HepG2 (cell line): Measurements from ENCODE around the gene ZNF416. TPM values are rescaled to one million over a fixed set of nuclear protein-coding genes. Genes with fewer than 3 reads are reported as not detected.

Experiments
- AHR ChIP-seq: IDR thresholded peaks from 2 replicates; pipeline ENCODE4 v1.6.1; 2018; ENCODE audit warnings: missing genetic modification reagents, missing compliant biosample characterization
- ETV5 ChIP-seq: IDR thresholded peaks from 2 replicates; pipeline ENCODE4 v1.6.1; 2018; ENCODE audit warnings: missing biosample characterization, missing genetic modification reagents, inconsistent platforms, borderline replicate concordance
- FOXA3 ChIP-seq: IDR thresholded peaks from 2 replicates; pipeline ENCODE4 v1.6.1; 2016; ENCODE audit warnings: missing genetic modification reagents, missing compliant biosample characterization
- HMG20B ChIP-seq: conservative IDR thresholded peaks from 2 replicates; pipeline ENCODE4 v1.6.1; 2016; ENCODE audit warnings: missing genetic modification reagents, missing compliant biosample characterization
- MTF2 ChIP-seq: sonication (generic); formaldehyde crosslinking; IDR thresholded peaks from 2 replicates; pipeline ENCODE4 v1.5.0; 2020; ENCODE audit warnings: missing genetic modification reagents, borderline replicate concordance
- NAIF1 ChIP-seq: sonication (generic); formaldehyde crosslinking; IDR thresholded peaks from 2 replicates; pipeline ENCODE4 v1.5.0; 2020; ENCODE audit warnings: mild to moderate bottlenecking, missing genetic modification reagents, borderline replicate concordance
- PRDM10 ChIP-seq: sonication (generic); formaldehyde crosslinking; IDR thresholded peaks from 2 replicates; pipeline ENCODE4 v1.4.0; 2020; ENCODE audit warnings: low read depth, missing genetic modification reagents
- PREB ChIP-seq: sonication (generic); formaldehyde crosslinking; IDR thresholded peaks from 2 replicates; pipeline ENCODE4 v1.4.0; 2020; ENCODE audit warnings: missing genetic modification reagents
- SALL1 ChIP-seq: sonication (generic); formaldehyde crosslinking; IDR thresholded peaks from 2 replicates; pipeline ENCODE4 v1.8.0; 2022; ENCODE audit warnings: mild to moderate bottlenecking, missing genetic modification reagents
- SMAD9 ChIP-seq: sonication (generic); formaldehyde crosslinking; IDR thresholded peaks from 2 replicates; pipeline ENCODE4 v1.5.1; 2020; ENCODE audit warnings: mild to moderate bottlenecking, missing genetic modification reagents
- SMYD3 ChIP-seq: sonication (generic); formaldehyde crosslinking; IDR thresholded peaks from 2 replicates; pipeline ENCODE4 v1.8.1; 2023; ENCODE audit warnings: mild to moderate bottlenecking, missing genetic modification reagents
- TEAD3 ChIP-seq: optimal IDR thresholded peaks from 2 replicates; pipeline ENCODE3; 2016; ENCODE audit warnings: borderline replicate concordance
- TRIM22 ChIP-seq: fragments of 450-650 bp; IDR thresholded peaks from 2 replicates; pipeline ENCODE4 v1.6.1; 2017
- YY1 ChIP-seq: IDR thresholded peaks from 2 replicates; pipeline ENCODE4 v1.6.1; 2011; ENCODE audit warnings: low read length, low read depth, moderate library complexity, mild to moderate bottlenecking; ENCODE audit not compliant: insufficient read depth, insufficient replicate concordance
- ZFP36L1 ChIP-seq: sonication (generic); formaldehyde crosslinking; IDR thresholded peaks from 2 replicates; pipeline ENCODE4 v1.8.0; 2022; ENCODE audit warnings: mild to moderate bottlenecking, missing genetic modification reagents, moderate library complexity
- ZNF136 ChIP-seq: sonication (generic); formaldehyde crosslinking; IDR thresholded peaks from 2 replicates; pipeline ENCODE4 v1.8.1; 2022; ENCODE audit warnings: low read depth, mild to moderate bottlenecking, moderate library complexity, missing genetic modification reagents
- ZNF235 ChIP-seq: sonication (generic); formaldehyde crosslinking; IDR thresholded peaks from 2 replicates; pipeline ENCODE4 v1.8.1; 2023; ENCODE audit warnings: mild to moderate bottlenecking, missing genetic modification reagents, borderline replicate concordance
- ZNF3 ChIP-seq: IDR thresholded peaks from 2 replicates; pipeline ENCODE4 v1.7.0; 2017; ENCODE audit warnings: inconsistent platforms
- ZNF333 ChIP-seq: sonication (generic); formaldehyde crosslinking; IDR thresholded peaks from 2 replicates; pipeline ENCODE4 v1.4.0; 2020; ENCODE audit warnings: mild to moderate bottlenecking, missing genetic modification reagents, borderline replicate concordance
- ZNF503 ChIP-seq: sonication (generic); formaldehyde crosslinking; IDR thresholded peaks from 2 replicates; pipeline ENCODE4 v1.4.0; 2020; ENCODE audit warnings: missing genetic modification reagents
- ZNF543 ChIP-seq: sonication (generic); formaldehyde crosslinking; IDR thresholded peaks from 2 replicates; pipeline ENCODE4 v1.4.0; 2020; ENCODE audit warnings: mild to moderate bottlenecking, missing genetic modification reagents
- ZNF782 ChIP-seq: sonication (generic); formaldehyde crosslinking; IDR thresholded peaks from 2 replicates; pipeline ENCODE4 v1.4.0; 2020; ENCODE audit warnings: missing genetic modification reagents, mild to moderate bottlenecking, borderline replicate concordance
- ZNF850 ChIP-seq: sonication (generic); formaldehyde crosslinking; conservative IDR thresholded peaks from 2 replicates; pipeline ENCODE4 v1.9.0; 2021; ENCODE audit warnings: mild to moderate bottlenecking, missing genetic modification reagents
- polyA plus RNA-seq, 8 experiments: library from polyadenylated mRNA; depleted of rRNA in 3 of 8; stranded (reverse) in 7 of 8; unstranded in 1 of 8; fragments of >200 nt; fragmentation: Illumina TruSeq in 4 of 8; extraction: Trizol in 4 of 8; gene quantifications; 2 replicates each; pipeline versions ENCODE4 v1.2.1 to v1.2.3, GENCODE V29; 2011 to 2016; ENCODE audit warnings: low read depth in 4 of 8, missing spikeins in 1 of 8, mixed read lengths in 1 of 8; ENCODE audit not compliant: insufficient read depth in 1 of 8
- total RNA-seq, 5 experiments: library from RNA; depleted of rRNA; stranded (reverse); fragments of >200 nt; fragmentation: Illumina TruSeq; extraction: Trizol; gene quantifications; 2 replicates each; pipeline ENCODE4 v1.2.3, GENCODE V29; 2016; ENCODE audit warnings: low read depth in 1 of 5

ZNF416 gene
- total and polyA plus RNA-seq, 2 of the 13 experiments (the other 11 are each of a cell fraction or from before 2014, with no cell fraction given), result 1.5 to 5.3 TPM

GRCh38 chr19:57583521-57584416 lies 5.1 kb upstream of the ZNF416 start, which contains the start of gene ZIK1 (continued):
- TF ChIP-seq SALL1 (CRISPR knock-in tag) (no peak; the same call in 1 of the 2 replicates), ZFP36L1 (CRISPR knock-in tag) (no peak), PRDM10 (CRISPR knock-in tag) (no peak), YY1 (no peak), NAIF1 (CRISPR knock-in tag) (no peak), SMAD9 (CRISPR knock-in tag) (no peak), ZNF3 (CRISPR knock-in tag) (no peak), ZNF543 (0 out of 2 replicates have a peak, but pooled peaks have one; percentile 29), FOXA3 (no peak), ZNF136 (CRISPR knock-in tag) (no peak), SMYD3 (CRISPR knock-in tag) (no peak), HMG20B (no peak), ETV5 (CRISPR knock-in tag) (no peak), ZNF850 (no peak), AHR (CRISPR knock-in tag) (no peak), TEAD3 (CRISPR knock-in tag) (no peak), ZNF333 (CRISPR knock-in tag) (no peak), TRIM22 (no peak), ZNF235 (CRISPR knock-in tag) (no peak), ZNF782 (CRISPR knock-in tag) (no peak), ZNF503 (CRISPR knock-in tag) (no peak), MTF2 (CRISPR knock-in tag) (no peak), PREB (no peak)
